GM12878 (cell line): ENCODE measurements around the gene DCPS. TPM values are rescaled to one million over a fixed set of nuclear protein-coding genes. Genes with fewer than 3 reads are reported as not detected.

Source experiments
- ATAC-seq: fragments of 200-7000 bp; cut with Tn5 transposase; 3 replicates; pipeline ENCODE4 v1.9.1; 2020; ENCODE audit warnings: mild to moderate bottlenecking, moderate library complexity
- BruUV-seq: library from RNA; stranded (reverse); fragments of 400-500 nt; replicated peaks from 2 replicates; lab custom pipeline; 2021; lab: Mats Ljungman, UMichigan
- CTCF ChIA-PET: fragments of 300-600 bp; sonication (Branson Sonifier 250); formaldehyde crosslinking; extraction: SDS; loops from one replicate; lab custom pipeline; 2021; ENCODE audit warnings: inconsistent platforms; lab: Yijun Ruan, JAX
- POLR2A ChIA-PET: fragments of 350-600 bp; formaldehyde crosslinking; extraction: SDS; loops from one replicate; lab custom pipeline; 2021; ENCODE audit warnings: inconsistent platforms; lab: Charles Lee
- RAD21 ChIA-PET: fragments of 300-600 bp; sonication (Branson Sonifier 250); formaldehyde crosslinking; loops from one replicate; lab custom pipeline; 2023; ENCODE audit warnings: antibody characterized with exemption; ENCODE audit not compliant: unreplicated experiment; lab: Charles Lee
- SMC1A ChIA-PET: fragments of 300-600 bp; sonication (Branson Sonifier 250); formaldehyde crosslinking; loops from one replicate; lab custom pipeline; 2023; ENCODE audit not compliant: unreplicated experiment, uncharacterized antibody; lab: Charles Lee
- DNase-seq: peaks from one replicate; pipeline ENCODE4 v3.0.0-alpha.2; 2011; ENCODE audit warnings: low read depth, low spot score
- FAIRE-seq: peaks from 3 replicates; lab custom pipeline; 2011; peaks lifted over from hg19 to GRCh38; lab: Jason Lieb, UNC
- H2AFZ ChIP-seq: 2 replicates; pipeline ENCODE4 v1.6.0; 2011; ENCODE audit warnings: low read depth, low read length, control low read depth; ENCODE audit not compliant: control insufficient read depth
- H3K27ac ChIP-seq: 2 replicates; pipeline ENCODE4 v1.5.1; 2011; ENCODE audit warnings: control low read depth; ENCODE audit not compliant: control insufficient read depth, insufficient read depth
- H3K27me3 ChIP-seq, 2 experiments: replicated peaks in 1 of 2; 2 replicates each; pipeline versions ENCODE4 v1.6.0 to v1.6.1; 2011; ENCODE audit warnings: low read length in 1 of 2; ENCODE audit not compliant: control insufficient read depth in 2 of 2, insufficient read depth in 2 of 2
- H3K36me3 ChIP-seq, 2 experiments: 2 replicates each; pipeline ENCODE4 v1.5.1; 2011; ENCODE audit warnings: low read length in 1 of 2; ENCODE audit not compliant: control insufficient read depth in 2 of 2, insufficient read depth in 2 of 2
- H3K4me1 ChIP-seq: 2 replicates; pipeline ENCODE4 v1.6.1; 2011; ENCODE audit warnings: mild to moderate bottlenecking, low read length, moderate library complexity, mixed read lengths; ENCODE audit not compliant: control insufficient read depth, insufficient read depth
- H3K4me2 ChIP-seq: 2 replicates; pipeline ENCODE4 v1.6.0; 2011; ENCODE audit warnings: control low read depth; ENCODE audit not compliant: control insufficient read depth, insufficient read depth
- H3K4me3 ChIP-seq: fragments of 200-600 bp; sonication (generic); 2 replicates; pipeline ENCODE4 v1.5.1; 2016
- H3K79me2 ChIP-seq: 2 replicates; pipeline ENCODE4 v1.6.0; 2011; ENCODE audit warnings: low read length; ENCODE audit not compliant: control insufficient read depth, insufficient read depth
- H3K9ac ChIP-seq: 2 replicates; pipeline ENCODE4 v1.8.0; 2011; ENCODE audit warnings: low read length, control low read depth, mixed read lengths; ENCODE audit not compliant: control insufficient read depth, insufficient read depth
- H3K9me3 ChIP-seq: replicated peaks from 3 replicates; pipeline ENCODE4 v1.5.1; 2011; ENCODE audit warnings: mild to moderate bottlenecking, low read length; ENCODE audit not compliant: control insufficient read depth, insufficient read depth
- H4K20me1 ChIP-seq: 2 replicates; pipeline ENCODE4 v1.6.0; 2011; ENCODE audit not compliant: control insufficient read depth, insufficient read depth
- ETV6 ChIP-seq, 2 experiments: fragments of 450-650 bp in 1 of 2; IDR thresholded peaks in 1 of 2; conservative IDR thresholded peaks in 1 of 2; 2 replicates each; pipeline ENCODE4 v1.6.1; 2014; ENCODE audit warnings: antibody characterized with exemption in 1 of 2, borderline replicate concordance in 1 of 2, low read depth in 1 of 2, mild to moderate bottlenecking in 1 of 2, moderate library complexity in 1 of 2
- IKZF2 ChIP-seq, 2 experiments: fragments of 450-650 bp; IDR thresholded peaks; 2 replicates each; pipeline ENCODE4 v1.6.1; 2017; ENCODE audit warnings: mild to moderate bottlenecking in 2 of 2, moderate library complexity in 2 of 2
- IRF4 ChIP-seq: IDR thresholded peaks from 2 replicates; pipeline ENCODE4 v1.6.1; 2011; ENCODE audit warnings: low read depth, low read length
- NFYB ChIP-seq: IDR thresholded peaks from 2 replicates; pipeline ENCODE4 v1.6.1; 2011; ENCODE audit warnings: low read depth, mild to moderate bottlenecking, low read length, improper control_type of control experiment, moderate library complexity; ENCODE audit not compliant: insufficient read depth
- YY1 ChIP-seq: IDR thresholded peaks from 2 replicates; pipeline ENCODE4 v1.6.1; 2011; ENCODE audit warnings: low read depth, mild to moderate bottlenecking, low read length
- WGBS: methylation state at CpG from one replicate; pipeline ENCODE4 v1.1.6; 2016; ENCODE audit warnings: low lambda C conversion rate; ENCODE audit not compliant: insufficient replicate concordance, insufficient coverage; ENCODE audit errors: missing lambda C conversion rate; 5-methylcytosine and 5-hydroxymethylcytosine counted together
- in situ Hi-C: fragments of 300-500 bp; cut with MboI; formaldehyde crosslinking; loops from 9 replicates; pipeline ENCODE4 v1.14.3; 2018; ENCODE audit warnings: mixed read lengths
- intact Hi-C: fragments of 100-400 bp; cut with micrococcal nuclease; formaldehyde crosslinking; loops from one replicate; pipeline ENCODE4 v1.14.2; 2022; ENCODE audit not compliant: unreplicated experiment
- polyA plus RNA-seq, 11 experiments: library from polyadenylated mRNA; depleted of rRNA in 4 of 11; unstranded in 6 of 11; stranded (reverse) in 5 of 11; fragments of >200 nt; fragmentation: Nextera tagmentation in 4 of 11; fragmentation: Illumina TruSeq in 1 of 11; extraction: Ambion mirVana in 4 of 11; extraction: Trizol in 1 of 11; gene quantifications; 1 replicate in 1 of 11; 2 replicates in 10 of 11; pipeline versions ENCODE4 v1.2.1 to v1.2.3, GENCODE V29; 2011 to 2016; ENCODE audit warnings: inconsistent platforms in 2 of 11, missing spikeins in 2 of 11, low read depth in 1 of 11
- total RNA-seq, 4 experiments: library from RNA; depleted of rRNA in 3 of 4; stranded (reverse); fragments of >200 nt in 3 of 4; fragmentation: Illumina TruSeq in 1 of 4; extraction: Trizol in 1 of 4; gene quantifications; 2 replicates each; pipeline versions ENCODE4 v1.2.1 to v1.2.3, GENCODE V29; 2013 to 2021

The DCPS gene
- total and polyA plus RNA-seq, 10 of the 15 experiments (the other 5 are each of a cell fraction or from before 2014, with no cell fraction given): 23.5 to 101 (median 67.4) TPM

GRCh38 chr11:126304457-126305075 lies 706 bp downstream of the DCPS start:
- Histone ChIP-seq H3K9me3 (no peaks in the 10 kb centered on the region), H4K20me1 (no peaks in the 10 kb centered on the region), H3K4me3 (peak overlapping the region; percentile 96), H3K4me2 (peak overlapping the region; percentile 83), H3K4me1 (peaks cover 11% of the 10 kb centered on the region), H3K27me3 (no peaks in the 10 kb centered on the region), H3K27ac (peak overlapping the region; percentile 92), H3K9ac (peak overlapping the region; percentile 97), H2AFZ (peak overlapping the region; percentile 93), H3K79me2 (peaks cover 25% of the 10 kb centered on the region), H3K36me3 (0 out of 4 replicates have a peak, but pooled peaks cover 0 to 6% of the 10 kb centered on the region in 2 experiments)
- ChIA-PET SMC1A (interaction anchor here (0.9 to 3.5 kb wide), 7 partner anchors 8 to 176 kb away, joined by 3 to 14 read pairs (median 5); partner anchors contain the start of genes FOXRED1 and SRPRA), RAD21 (interaction anchor here (1.0 to 2.7 kb wide), 4 partner anchors 11 to 93 kb away, joined by 4 to 7 read pairs (median 4); partner anchors contain the start of genes FAM118B and RPUSD4), CTCF (interaction anchor here (0.6 to 10.0 kb wide), 3 partner anchors 9 to 178 kb away, joined by 3 to 232 read pairs (median 3); no protein-coding TSS in a partner anchor), POLR2A (interaction anchor here (0.6 to 1.3 kb wide), 6 partner anchors 11 to 116 kb away, joined by 3 to 5 read pairs (median 4); partner anchors contain the start of gene ST3GAL4)
- WGBS: under 1% methylated on average over 12 of the region's 12 CpGs
- BruUV-seq: TSS peak; percentile 80
- FAIRE-seq (peak; percentile 47), ATAC-seq (peak; percentile 74), DNase-seq (no peak)
- in situ Hi-C loops (no loop called here), intact Hi-C loops (loop anchor here (1.0 to 2.0 kb wide), 2 partner anchors 20 to 36 kb away; partner anchors contain the start of genes FOXRED1 and SRPRA)
- TF ChIP-seq ETV6 (conservative IDR thresholded peaks at IDR 0.05 in 1 of 2, IDR thresholded peaks at IDR 0.05 in 1 of 2; ENCODE audit: borderline replicate concordance in 1 of 2, low read depth in 1 of 2): no peak
- TF ChIP-seq YY1: peak; percentile 35; the same call in 1 of the 2 replicates
- 0 out of 2 replicates have a peak, but pooled peaks have one; percentile 3 for TF ChIP-seq NFYB
- 0 out of 2 replicates have a peak, but pooled peaks have one; percentile 3 for TF ChIP-seq IRF4
- TF ChIP-seq IKZF2 (IDR thresholded peaks at IDR 0.05): peak in 1 of 2 experiments; percentile 9; a peak in 1 of 4 replicates
